Tongue (tissue), 2 donors: ENCODE results near the gene ZBTB7C. TPM values are rescaled to one million over a fixed set of nuclear protein-coding genes. Genes with fewer than 3 reads are reported as not detected.

Experiments used
- DNase-seq: peaks from one replicate; pipeline ENCODE4 v3.0.0-alpha.2; 2015
- total RNA-seq: library from RNA; depleted of rRNA; stranded (reverse); fragments of >200 nt; gene quantifications from one replicate; pipeline ENCODE4 v1.2.3, GENCODE V29; 2014

ZBTB7C gene
- total RNA-seq, 1 donor from 2014 or later: 17.8 TPM

- no peak for DNase-seq
Measured at GRCh38 chr18:48084041-48084757, 325.0 kb downstream of the ZBTB7C start.

DNA sequence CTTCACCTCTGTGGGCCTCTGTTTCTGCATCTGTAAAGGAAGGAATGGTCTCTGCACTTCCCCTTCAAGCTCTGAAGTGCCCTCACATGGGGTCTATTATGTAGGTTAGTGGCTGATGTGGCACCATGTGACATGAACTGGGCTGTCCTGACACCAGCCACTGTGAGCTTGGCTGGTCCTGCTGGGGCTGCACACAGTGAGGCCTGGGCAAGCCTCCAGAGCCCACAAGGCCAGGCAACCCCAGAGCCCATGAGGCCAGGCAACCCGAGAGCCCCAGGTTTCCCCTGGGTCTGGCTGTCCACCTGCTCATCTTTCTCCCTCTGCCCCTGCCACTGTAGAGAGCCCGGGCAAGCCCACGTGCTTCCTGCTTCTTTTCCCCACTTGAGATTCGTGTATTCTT is 328.6 kb downstream of the ZBTB7C start:
- no peak for DNase-seq

- no peak for DNase-seq
Measured at GRCh38 chr18:48079885-48080284, 329.3 kb downstream of the ZBTB7C start.

- no peak for DNase-seq
Measured at GRCh38 chr18:48078448-48078847, 330.7 kb downstream of the ZBTB7C start.

GRCh38 chr18:48077291-48077690 is 331.9 kb downstream of the ZBTB7C start:
- no peak for DNase-seq

DNA sequence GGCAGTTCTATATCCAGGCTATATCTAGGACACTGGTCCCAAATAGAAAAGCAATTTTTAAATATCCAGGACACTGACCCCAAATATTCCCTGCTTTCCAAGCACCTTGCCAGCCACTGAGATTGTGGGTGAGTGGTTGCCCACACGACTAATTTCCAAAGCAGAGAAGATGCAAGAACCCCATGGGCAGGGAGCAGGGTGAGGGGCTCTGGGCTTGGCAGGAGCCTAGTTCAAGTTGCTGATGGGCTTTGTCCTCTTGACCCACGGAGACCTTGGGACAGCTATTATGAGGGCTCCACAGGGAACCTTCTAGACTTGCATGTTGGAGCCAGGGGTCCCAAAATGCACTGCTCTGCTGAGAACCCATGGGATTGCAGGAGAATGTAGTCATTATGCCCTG is 332.7 kb downstream of the ZBTB7C start:
- no peak for DNase-seq

GRCh38 chr18:48075707-48076093 is 333.5 kb downstream of the ZBTB7C start:
- DNase-seq: peak; percentile 43

DNA sequence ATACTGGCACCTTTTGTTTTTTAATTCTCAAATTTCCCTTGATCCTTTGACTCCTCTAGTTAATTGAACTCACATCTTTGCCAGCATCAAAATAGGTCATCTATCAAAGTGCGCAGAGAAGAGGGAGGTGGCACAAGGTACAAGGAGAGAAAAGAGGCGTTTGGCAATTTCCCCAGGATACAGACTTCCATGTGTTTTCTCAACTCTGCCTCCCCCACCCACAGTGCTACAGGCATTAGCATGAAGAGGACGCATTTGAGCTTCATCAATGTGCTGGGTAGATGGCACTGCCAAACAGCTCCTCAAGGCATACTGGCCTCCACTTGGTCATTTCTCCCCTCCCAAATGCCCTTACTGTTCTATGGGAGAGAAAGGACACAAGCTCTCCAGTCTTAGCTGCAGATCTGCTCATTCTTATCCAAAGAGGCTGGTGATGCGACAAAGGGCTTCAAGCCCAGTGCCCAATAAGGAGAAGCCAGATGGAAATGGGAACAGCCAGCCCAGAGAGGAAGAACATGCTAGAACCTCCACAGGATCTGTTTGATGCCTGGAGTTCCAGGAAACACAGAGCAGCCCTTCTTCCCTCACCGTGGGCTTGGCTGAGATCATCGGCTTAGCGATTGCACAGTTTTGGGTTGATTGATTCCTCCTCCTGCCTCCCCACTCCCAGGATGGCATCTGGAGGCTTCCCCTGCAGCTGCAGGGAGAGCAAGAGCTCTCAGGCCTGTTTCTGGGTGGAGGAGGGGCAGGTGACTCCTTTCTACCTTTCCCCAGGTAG is 334.1 kb downstream of the ZBTB7C start:
- DNase-seq: peak; percentile 47

- peak; percentile 42 for DNase-seq
Measured at GRCh38 chr18:48073211-48073930, 335.8 kb downstream of the ZBTB7C start.

DNA sequence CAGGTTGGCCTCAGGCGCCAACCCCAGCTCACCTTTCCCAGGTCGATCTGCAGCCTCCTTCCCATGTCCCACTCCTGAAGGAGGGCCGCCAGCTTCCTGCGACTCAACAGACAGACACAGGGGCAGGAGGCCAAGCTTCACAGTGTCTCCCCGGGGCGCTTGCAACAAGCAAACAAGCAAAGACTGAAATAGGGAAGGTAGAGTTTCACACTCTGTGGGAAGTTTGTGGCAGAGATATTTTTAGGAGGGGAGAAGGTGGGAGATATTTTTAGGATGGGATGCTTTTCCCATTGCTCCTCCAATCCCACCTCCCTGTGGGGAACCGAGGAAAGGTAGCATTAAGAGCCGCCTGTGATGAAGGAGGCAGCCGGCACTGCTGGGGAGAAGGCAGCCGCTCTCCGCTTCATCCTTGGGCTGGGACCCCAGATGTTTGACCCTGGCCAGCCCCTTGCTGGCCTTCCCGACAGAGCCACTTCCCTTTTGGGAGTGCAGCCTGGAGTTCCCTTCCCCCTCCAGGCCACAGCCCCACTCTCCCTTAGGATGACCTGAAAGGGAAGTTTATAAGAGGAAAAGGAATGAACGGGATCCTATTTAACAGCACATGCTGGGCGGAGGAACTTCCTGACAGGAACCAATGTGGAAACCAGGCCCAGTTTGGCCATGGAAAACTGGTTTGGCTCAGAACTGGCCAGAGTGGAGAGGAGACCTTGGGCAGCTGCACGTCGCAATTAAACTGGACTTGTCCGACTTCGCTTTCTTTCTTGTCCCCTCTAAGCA is 336.6 kb downstream of the ZBTB7C start:
- DNase-seq: no peak

GRCh38 chr18:48068916-48069445 is 340.2 kb downstream of the ZBTB7C start:
- DNase-seq: no peak

DNA sequence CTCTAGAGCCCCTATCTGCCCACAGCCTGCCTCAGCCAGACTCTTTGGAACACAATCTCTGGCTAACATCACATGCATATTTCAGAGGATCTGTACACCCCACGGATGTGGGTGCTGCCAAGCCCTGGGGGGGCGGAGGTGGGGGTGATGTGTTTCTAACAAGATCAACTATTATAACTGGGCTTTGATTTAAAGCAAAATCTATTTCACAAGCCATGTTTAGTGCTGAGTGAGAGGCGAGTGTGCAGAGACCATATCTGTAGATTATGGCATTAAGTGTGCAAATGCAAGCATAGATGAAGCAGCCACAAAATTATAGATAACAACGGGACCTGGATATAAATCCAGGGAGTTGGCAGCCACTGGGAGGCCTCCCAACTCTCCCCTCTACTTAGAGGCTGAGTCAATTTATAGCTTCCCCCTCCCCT is 342.9 kb downstream of the ZBTB7C start:
- DNase-seq: no peak

GRCh38 chr18:48065601-48065995 is 343.6 kb downstream of the ZBTB7C start:
- DNase-seq: no peak

- peak; percentile 54 for DNase-seq
Measured at GRCh38 chr18:48064978-48065600, 344.1 kb downstream of the ZBTB7C start.

DNA sequence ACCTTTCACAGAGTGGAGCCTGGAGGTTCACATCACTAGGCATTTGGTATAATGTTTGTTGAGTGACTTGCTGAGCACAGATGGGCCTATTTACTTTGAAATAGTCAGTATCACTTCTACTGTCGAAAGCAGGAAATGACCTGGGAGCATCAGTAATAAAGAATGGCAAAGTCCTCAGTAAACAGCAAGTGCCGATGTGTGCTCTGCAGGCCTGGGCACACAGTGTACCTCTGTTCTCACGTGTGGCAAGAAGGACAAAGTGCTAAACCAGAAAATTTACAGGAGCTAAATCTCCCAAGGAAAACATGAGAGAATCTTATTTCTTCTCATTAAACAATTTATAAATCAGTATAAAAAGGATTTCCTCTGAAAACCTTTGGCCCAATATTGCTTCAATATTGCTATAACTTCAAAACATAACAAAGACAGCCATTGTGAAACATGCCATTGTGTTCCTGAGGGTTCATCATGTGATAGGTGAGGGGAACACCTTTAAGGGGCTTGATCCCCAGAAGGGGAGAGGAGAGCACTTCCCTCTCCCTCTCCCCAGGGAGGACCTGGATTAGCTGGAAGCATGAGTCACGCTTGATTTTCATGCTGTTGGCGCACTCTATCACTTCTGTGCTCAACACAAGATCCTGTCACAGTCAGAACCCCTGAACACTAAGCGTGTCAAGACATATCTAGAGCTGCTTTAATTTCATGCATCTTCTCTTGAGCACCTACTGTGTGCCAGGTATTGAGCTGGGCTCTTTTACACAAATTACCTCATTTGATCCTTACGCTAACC is 347.2 kb downstream of the ZBTB7C start:
- DNase-seq: no peak

- DNase-seq: no peak
Measured at GRCh38 chr18:48060970-48061369, 348.2 kb downstream of the ZBTB7C start.

DNA sequence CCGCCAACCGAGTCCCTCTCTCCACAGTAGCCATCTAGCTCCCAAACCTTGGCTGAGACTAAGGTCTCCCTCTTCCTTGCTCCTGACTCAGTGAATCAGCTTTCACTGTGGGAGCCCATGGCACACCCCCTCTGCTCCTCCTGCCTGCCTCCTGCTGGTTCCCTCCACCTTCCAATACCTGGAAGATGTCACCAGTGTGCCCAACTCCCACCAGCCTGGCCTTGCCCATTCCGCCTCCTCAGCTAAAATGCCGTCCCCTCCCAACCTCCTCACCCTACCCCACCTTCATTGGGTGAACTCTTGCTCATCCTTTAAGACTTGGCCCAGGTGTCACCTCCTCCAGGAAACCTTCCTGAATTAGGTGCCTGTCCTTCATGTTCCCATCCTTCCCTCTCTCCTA is 348.8 kb downstream of the ZBTB7C start:
- DNase-seq: no peak

GRCh38 chr18:48059455-48060010 is 349.6 kb downstream of the ZBTB7C start:
- DNase-seq: peak; percentile 60

DNA sequence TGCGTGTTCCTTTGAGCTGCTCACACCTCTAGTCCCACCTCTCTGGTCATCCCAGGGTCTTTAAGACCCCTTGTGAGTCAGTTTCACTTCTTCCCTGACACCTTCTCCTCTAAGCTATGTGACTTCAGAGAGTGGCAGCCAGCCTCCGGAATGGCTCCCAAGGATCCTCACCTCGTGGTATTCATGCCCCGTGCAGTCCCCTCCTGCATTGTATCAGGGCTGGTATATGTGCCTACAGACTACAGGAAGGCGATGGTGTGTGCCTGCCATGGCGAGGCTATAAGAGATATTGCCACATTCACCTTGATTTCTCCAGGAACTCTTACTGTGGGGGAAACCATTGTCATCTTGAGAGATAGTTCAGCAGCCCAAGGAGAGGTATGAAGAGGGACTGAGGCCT is 350.7 kb downstream of the ZBTB7C start:
- no peak for DNase-seq

DNA sequence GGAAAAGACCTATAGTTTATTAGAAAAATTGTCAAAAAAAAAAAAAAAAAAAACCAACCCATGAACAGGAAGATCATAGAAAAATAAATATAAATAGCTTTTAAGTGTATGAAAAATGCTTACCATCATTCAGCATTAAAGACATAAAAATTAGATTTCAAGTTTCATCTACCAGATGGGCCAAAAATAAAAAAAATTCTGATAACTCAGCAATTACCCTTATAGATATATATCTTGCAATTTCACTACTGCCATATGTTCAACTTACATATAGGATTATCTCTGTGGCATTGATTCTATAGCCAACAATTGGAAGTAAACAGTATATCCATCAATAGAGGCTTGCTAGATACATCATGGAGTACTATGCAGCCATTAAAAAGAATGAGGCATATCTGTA is 352.2 kb downstream of the ZBTB7C start:
- DNase-seq: no peak
